Activated naive CD8-positive, alpha-beta T cell treated with anti-CD3 and anti-CD28 coated beads, Interleukin-2, amount 50 U/mL, for 24 hours (primary cell): ENCODE results near the gene TMEM184A.

Experiments used
- ATAC-seq: fragments of 150-1000 bp; cut with Tn5 transposase; one replicate; pipeline ENCODE4 v1.10.0; 2021
- DNase-seq: peaks from one replicate; pipeline ENCODE4 v3.0.0; 2021
- H3K27ac Mint-ChIP-seq: one replicate; pipeline ENCODE4 v1.8.0; 2021; ENCODE audit warnings: mild to moderate bottlenecking, mixed read lengths
- H3K27me3 Mint-ChIP-seq: one replicate; pipeline ENCODE4 v1.8.0; 2021; ENCODE audit warnings: mixed read lengths
- H3K36me3 Mint-ChIP-seq: one replicate; pipeline ENCODE4 v1.8.0; 2021; ENCODE audit warnings: low read depth, mixed read lengths
- H3K4me1 Mint-ChIP-seq: one replicate; pipeline ENCODE4 v1.8.0; 2021; ENCODE audit warnings: mixed read lengths
- H3K4me3 Mint-ChIP-seq: one replicate; pipeline ENCODE4 v1.8.0; 2021; ENCODE audit warnings: mild to moderate bottlenecking, moderate library complexity, mixed read lengths
- H3K9me3 Mint-ChIP-seq: one replicate; pipeline ENCODE4 v1.8.0; 2021; ENCODE audit warnings: mixed read lengths

Gene TMEM184A

GRCh38 chr7:1509226-1509625 is 46.8 kb downstream of the TMEM184A start:
- ATAC-seq = no peak
- Mint-ChIP-seq H3K4me1 (peaks cover 56% of the 10 kb centered on the region), H3K36me3 (no peaks in the 10 kb centered on the region), H3K27me3 (peaks cover 2% of the 10 kb centered on the region), H3K9me3 (no peaks in the 10 kb centered on the region), H3K27ac (no peak overlapping the region), H3K4me3 (no peak overlapping the region)
- no peak for DNase-seq

- Mint-ChIP-seq H3K4me1 (peaks cover 50% of the 10 kb centered on the region), H3K36me3 (no peaks in the 10 kb centered on the region), H3K4me3 (no peak overlapping the region), H3K27ac (peak overlapping the region; percentile 70), H3K9me3 (no peaks in the 10 kb centered on the region), H3K27me3 (peaks cover 2% of the 10 kb centered on the region)
- DNase-seq (no peak), ATAC-seq (no peak)
These were observed 47.7 kb downstream of the TMEM184A start for GRCh38 chr7:1508277-1508758.

GRCh38 chr7:1505731-1506550 is 50.1 kb downstream of the TMEM184A start:
- ATAC-seq = no peak
- Mint-ChIP-seq H3K27me3 (peaks cover 2% of the 10 kb centered on the region), H3K27ac (no peak overlapping the region), H3K4me1 (peaks cover 45% of the 10 kb centered on the region), H3K4me3 (peak overlapping the region; percentile 87), H3K36me3 (peaks cover 7% of the 10 kb centered on the region), H3K9me3 (no peaks in the 10 kb centered on the region)
- no peak for DNase-seq

GRCh38 chr7:1503816-1504775 is 51.9 kb downstream of the TMEM184A start, which contains the start of gene INTS1:
Gene INTS1, minus strand, starts transcription at chr7:1504389. Its CDS starts 429 bp downstream, at chr7:1503960.
- Mint-ChIP-seq H3K4me1 (peaks cover 46% of the 10 kb centered on the region), H3K27me3 (no peaks in the 10 kb centered on the region), H3K4me3 (peak within 1 kb of the TSS; percentile 87), H3K27ac (peak within 1 kb of the TSS; percentile 90), H3K9me3 (no peaks in the 10 kb centered on the region), H3K36me3 (peaks cover 9% of the 10 kb centered on the region)
- ATAC-seq (peak; percentile 91), DNase-seq (peak; percentile 91)

- Mint-ChIP-seq H3K9me3 (no peaks in the 10 kb centered on the region), H3K4me1 (peaks cover 44% of the 10 kb centered on the region), H3K27me3 (no peaks in the 10 kb centered on the region), H3K4me3 (peak overlapping the region; percentile 87), H3K36me3 (peaks cover 9% of the 10 kb centered on the region), H3K27ac (peak overlapping the region; percentile 59)
- no peak for ATAC-seq
- DNase-seq = no peak
These were observed 52.6 kb downstream of the TMEM184A start for GRCh38 chr7:1503390-1503789.

- H3K4me3 Mint-ChIP-seq = peak overlapping the region; percentile 87
- H3K27me3 Mint-ChIP-seq = no peaks in the 10 kb centered on the region
- DNase-seq (no peak), ATAC-seq (no peak)
- H3K36me3 Mint-ChIP-seq = peaks cover 9% of the 10 kb centered on the region
- H3K9me3 Mint-ChIP-seq = no peaks in the 10 kb centered on the region
- peaks cover 41% of the 10 kb centered on the region for H3K4me1 Mint-ChIP-seq
- peak overlapping the region; percentile 59 for H3K27ac Mint-ChIP-seq
These were observed 53.2 kb downstream of the TMEM184A start for GRCh38 chr7:1502845-1503244.

GRCh38 chr7:1501487-1502270 is 54.3 kb downstream of the TMEM184A start:
- Mint-ChIP-seq H3K9me3 (no peaks in the 10 kb centered on the region), H3K27ac (peak overlapping the region; percentile 46), H3K27me3 (no peaks in the 10 kb centered on the region), H3K36me3 (peaks cover 9% of the 10 kb centered on the region), H3K4me1 (peaks cover 34% of the 10 kb centered on the region), H3K4me3 (peak overlapping the region; percentile 87)
- ATAC-seq = no peak
- no peak for DNase-seq

GRCh38 chr7:1500064-1500807 is 55.8 kb downstream of the TMEM184A start:
- no peaks in the 10 kb centered on the region for H3K27me3 Mint-ChIP-seq
- H3K4me3 Mint-ChIP-seq = no peak overlapping the region
- H3K9me3 Mint-ChIP-seq = no peaks in the 10 kb centered on the region
- H3K4me1 Mint-ChIP-seq = peaks cover 24% of the 10 kb centered on the region
- H3K36me3 Mint-ChIP-seq = peaks cover 9% of the 10 kb centered on the region
- DNase-seq (no peak), ATAC-seq (no peak)
- no peak overlapping the region for H3K27ac Mint-ChIP-seq

- H3K27ac Mint-ChIP-seq = no peak overlapping the region
- ATAC-seq = no peak
- H3K4me1 Mint-ChIP-seq = peaks cover 20% of the 10 kb centered on the region
- no peaks in the 10 kb centered on the region for H3K27me3 Mint-ChIP-seq
- DNase-seq = no peak
- no peak overlapping the region for H3K4me3 Mint-ChIP-seq
- H3K9me3 Mint-ChIP-seq = no peaks in the 10 kb centered on the region
- peaks cover 9% of the 10 kb centered on the region for H3K36me3 Mint-ChIP-seq
These were observed 56.5 kb downstream of the TMEM184A start for GRCh38 chr7:1499367-1500029.

- Mint-ChIP-seq H3K4me1 (peaks cover 19% of the 10 kb centered on the region), H3K27ac (no peak overlapping the region), H3K9me3 (no peaks in the 10 kb centered on the region), H3K27me3 (no peaks in the 10 kb centered on the region), H3K4me3 (no peak overlapping the region), H3K36me3 (peaks cover 9% of the 10 kb centered on the region)
- ATAC-seq (no peak), DNase-seq (no peak)
These were observed 57.4 kb downstream of the TMEM184A start for GRCh38 chr7:1498370-1499305.

GRCh38 chr7:1497293-1497927 is 58.6 kb downstream of the TMEM184A start:
- Mint-ChIP-seq H3K36me3 (peaks cover 11% of the 10 kb centered on the region), H3K27me3 (no peaks in the 10 kb centered on the region), H3K4me3 (no peak overlapping the region), H3K27ac (no peak overlapping the region), H3K9me3 (no peaks in the 10 kb centered on the region), H3K4me1 (peaks cover 11% of the 10 kb centered on the region)
- ATAC-seq (no peak), DNase-seq (no peak)
